ENCODE results near the gene BCAS3.

- TF ChIP-seq POLR2A (IDR thresholded peaks at IDR 0.05): no peak
- TF ChIP-seq CTCF (IDR thresholded peaks at IDR 0.05): no peak
Observed at GRCh38 chr17:60749708-60750107, 72.1 kb downstream of the BCAS3 start.

All from transverse colon (tissue), 3 donors.